Measurements from ENCODE around the gene CYP2J2. TPM values are rescaled to one million over a fixed set of nuclear protein-coding genes. Genes with fewer than 3 reads are reported as not detected.

Gene CYP2J2
- polyA plus RNA-seq, 1 donor (not counting 4 experiments of a cell fraction or from before 2014, with no cell fraction given) = 6.7 TPM

GRCh38 chr1:59928996-59929395 lies 2.4 kb upstream of the CYP2J2 start:
- Histone ChIP-seq H3K9ac (ENCODE audit: control insufficient read depth, extremely low read depth, insufficient read depth, low read length) (no peak overlapping the region), H4K20me1 (ENCODE audit: control insufficient read depth, extremely low read depth, insufficient read depth, low read length) (no peaks in the 10 kb centered on the region), H3K9me3 (ENCODE audit: control insufficient read depth, low read depth, low read length) (no peaks in the 10 kb centered on the region), H3K27ac (ENCODE audit: control insufficient read depth, insufficient read depth, low read length) (no peak overlapping the region), H3K4me2 (ENCODE audit: control insufficient read depth, extremely low read depth, insufficient read depth, low read depth, low read length) (no peak overlapping the region), H2AFZ (ENCODE audit: control insufficient read depth, low read length) (no peak overlapping the region), H3K9me1 (ENCODE audit: control insufficient read depth, extremely low read depth, insufficient read depth, low read length) (no peaks in the 10 kb centered on the region), H3K36me3 (ENCODE audit: control insufficient read depth in 2 of 2, extremely low read depth in 1 of 2, insufficient read depth in 2 of 2, low read length in 2 of 2) (no peaks in the 10 kb centered on the region), H3K79me2 (ENCODE audit: control insufficient read depth, insufficient read depth, low read length) (no peaks in the 10 kb centered on the region), H3K4me1 (ENCODE audit: control insufficient read depth, extremely low read depth, insufficient read depth, low read length) (peaks cover 4% of the 10 kb centered on the region), H3K27me3 (ENCODE audit: control insufficient read depth, extremely low read depth, insufficient read depth, low read length) (peaks cover 9% of the 10 kb centered on the region), H3K4me3 (ENCODE audit: control insufficient read depth in 2 of 3, extremely low read depth in 1 of 3, insufficient read depth in 2 of 3, low read depth in 1 of 3, low read length in 3 of 3) (no peak overlapping the region)
- TF ChIP-seq, protein P1, sequence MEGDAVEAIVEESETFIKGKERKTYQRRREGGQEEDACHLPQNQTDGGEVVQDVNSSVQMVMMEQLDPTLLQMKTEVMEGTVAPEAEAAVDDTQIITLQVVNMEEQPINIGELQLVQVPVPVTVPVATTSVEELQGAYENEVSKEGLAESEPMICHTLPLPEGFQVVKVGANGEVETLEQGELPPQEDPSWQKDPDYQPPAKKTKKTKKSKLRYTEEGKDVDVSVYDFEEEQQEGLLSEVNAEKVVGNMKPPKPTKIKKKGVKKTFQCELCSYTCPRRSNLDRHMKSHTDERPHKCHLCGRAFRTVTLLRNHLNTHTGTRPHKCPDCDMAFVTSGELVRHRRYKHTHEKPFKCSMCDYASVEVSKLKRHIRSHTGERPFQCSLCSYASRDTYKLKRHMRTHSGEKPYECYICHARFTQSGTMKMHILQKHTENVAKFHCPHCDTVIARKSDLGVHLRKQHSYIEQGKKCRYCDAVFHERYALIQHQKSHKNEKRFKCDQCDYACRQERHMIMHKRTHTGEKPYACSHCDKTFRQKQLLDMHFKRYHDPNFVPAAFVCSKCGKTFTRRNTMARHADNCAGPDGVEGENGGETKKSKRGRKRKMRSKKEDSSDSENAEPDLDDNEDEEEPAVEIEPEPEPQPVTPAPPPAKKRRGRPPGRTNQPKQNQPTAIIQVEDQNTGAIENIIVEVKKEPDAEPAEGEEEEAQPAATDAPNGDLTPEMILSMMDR (optimal IDR thresholded peaks at IDR 0.05 in 1 of 3, IDR thresholded peaks at IDR 0.05 in 1 of 3, conservative IDR thresholded peaks at IDR 0.05 in 1 of 3; ENCODE audit: extremely low read depth in 1 of 3, insufficient read depth in 2 of 3, low read length in 3 of 3) = no peak
- no peak for TF ChIP-seq EZH2 (IDR thresholded peaks at IDR 0.05; ENCODE audit: low read length)
- no peak for DNase-seq (ENCODE audit: low read depth, low spot score)
- peak; percentile 56 for FAIRE-seq
- dilution Hi-C loops (cut with MboI; ENCODE audit: extremely low pct_ligation_motif_present, low sequenced_read_pairs) = no loop called here

- H3K27ac ChIP-seq (ENCODE audit: control insufficient read depth, insufficient read depth, low read length) = no peak overlapping the region
- peak overlapping the region in 2 of 3 experiments; percentile 81 to 91 for H3K4me3 ChIP-seq (ENCODE audit: control insufficient read depth in 2 of 3, extremely low read depth in 1 of 3, insufficient read depth in 2 of 3, low read depth in 1 of 3, low read length in 3 of 3)
- H3K4me1 ChIP-seq (ENCODE audit: control insufficient read depth, extremely low read depth, insufficient read depth, low read length) = peaks cover 4% of the 10 kb centered on the region
- no peak overlapping the region for H3K9ac ChIP-seq (ENCODE audit: control insufficient read depth, extremely low read depth, insufficient read depth, low read length)
- H2AFZ ChIP-seq (ENCODE audit: control insufficient read depth, low read length) = peak overlapping the region; percentile 76
- peaks cover 9% of the 10 kb centered on the region for H3K27me3 ChIP-seq (ENCODE audit: control insufficient read depth, extremely low read depth, insufficient read depth, low read length)
- H3K9me1 ChIP-seq (ENCODE audit: control insufficient read depth, extremely low read depth, insufficient read depth, low read length) = no peaks in the 10 kb centered on the region
- DNase-seq (ENCODE audit: low read depth, low spot score) = no peak
- TF ChIP-seq, protein P1 (optimal IDR thresholded peaks at IDR 0.05 in 1 of 3, IDR thresholded peaks at IDR 0.05 in 1 of 3, conservative IDR thresholded peaks at IDR 0.05 in 1 of 3; ENCODE audit: extremely low read depth in 1 of 3, insufficient read depth in 2 of 3, low read length in 3 of 3) = no peak
- TF ChIP-seq EZH2 (IDR thresholded peaks at IDR 0.05; ENCODE audit: low read length) = no peak
- peak overlapping the region; percentile 84 for H3K4me2 ChIP-seq (ENCODE audit: control insufficient read depth, extremely low read depth, insufficient read depth, low read depth, low read length)
- H3K79me2 ChIP-seq (ENCODE audit: control insufficient read depth, insufficient read depth, low read length) = no peaks in the 10 kb centered on the region
- no peak for FAIRE-seq
- H3K9me3 ChIP-seq (ENCODE audit: control insufficient read depth, low read depth, low read length) = no peaks in the 10 kb centered on the region
- no peaks in the 10 kb centered on the region for H4K20me1 ChIP-seq (ENCODE audit: control insufficient read depth, extremely low read depth, insufficient read depth, low read length)
- dilution Hi-C loops (cut with MboI; ENCODE audit: extremely low pct_ligation_motif_present, low sequenced_read_pairs) = no loop called here
- H3K36me3 ChIP-seq (ENCODE audit: control insufficient read depth in 2 of 2, extremely low read depth in 1 of 2, insufficient read depth in 2 of 2, low read length in 2 of 2) = no peaks in the 10 kb centered on the region
Observed at GRCh38 chr1:59927213-59927612, 640 bp upstream of the CYP2J2 start.

Measured in keratinocyte (primary cell).